Embryonic facial prominence (tissue), 1 donor: ENCODE results near the gene SPHK1.

Experiments
- DNase-seq: peaks from one replicate; pipeline ENCODE4 v3.0.0-alpha.2; 2016; ENCODE audit errors: extremely low spot score

SPHK1 gene

GRCh38 chr17:76407509-76407908 lies 23.1 kb downstream of the SPHK1 start:
- DNase-seq, result no peak

DNA sequence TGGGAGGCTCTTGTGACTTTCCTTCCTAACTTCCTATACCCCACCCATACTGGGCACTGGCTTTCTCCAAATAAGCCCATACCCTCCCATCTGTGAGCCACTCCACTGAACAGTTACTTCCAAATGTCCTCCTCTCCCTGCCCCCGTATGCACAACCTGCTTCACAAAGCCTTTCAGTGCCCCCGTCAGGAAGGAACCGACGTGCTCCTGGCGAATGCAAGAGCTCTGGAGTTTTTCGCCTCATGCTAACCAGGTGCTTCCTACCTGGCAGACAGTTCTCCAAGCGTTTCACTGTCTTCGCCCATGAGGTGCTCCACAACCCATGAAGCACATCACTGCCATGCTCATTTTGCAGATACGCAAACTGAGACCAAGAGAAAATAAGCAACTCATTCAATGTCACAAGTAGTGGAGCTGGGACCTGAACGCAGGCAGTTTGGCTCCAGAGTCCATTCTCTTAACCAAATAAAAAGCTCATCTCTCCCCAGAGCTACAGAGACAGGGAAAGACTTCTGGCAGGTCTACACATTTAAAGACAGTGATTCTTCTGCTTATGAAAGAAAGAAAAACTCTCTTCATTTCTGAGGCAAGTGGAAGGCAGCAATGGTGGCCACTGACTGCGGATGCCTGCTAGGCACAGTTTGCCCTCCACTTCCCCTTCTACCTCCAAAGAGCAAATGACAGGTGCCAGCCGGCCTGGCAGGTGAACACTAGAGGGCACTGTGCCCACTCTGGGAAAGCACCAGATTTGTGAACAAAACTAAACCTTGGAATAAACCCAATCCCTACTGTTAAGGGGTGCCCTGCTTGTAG lies 23.8 kb downstream of the SPHK1 start:
- DNase-seq, result no peak

GRCh38 chr17:76410328-76410965 lies 26.0 kb downstream of the SPHK1 start:
- DNase-seq, result no peak

- DNase-seq, result no peak
These were observed 26.8 kb downstream of the SPHK1 start for GRCh38 chr17:76411247-76411646.

DNA sequence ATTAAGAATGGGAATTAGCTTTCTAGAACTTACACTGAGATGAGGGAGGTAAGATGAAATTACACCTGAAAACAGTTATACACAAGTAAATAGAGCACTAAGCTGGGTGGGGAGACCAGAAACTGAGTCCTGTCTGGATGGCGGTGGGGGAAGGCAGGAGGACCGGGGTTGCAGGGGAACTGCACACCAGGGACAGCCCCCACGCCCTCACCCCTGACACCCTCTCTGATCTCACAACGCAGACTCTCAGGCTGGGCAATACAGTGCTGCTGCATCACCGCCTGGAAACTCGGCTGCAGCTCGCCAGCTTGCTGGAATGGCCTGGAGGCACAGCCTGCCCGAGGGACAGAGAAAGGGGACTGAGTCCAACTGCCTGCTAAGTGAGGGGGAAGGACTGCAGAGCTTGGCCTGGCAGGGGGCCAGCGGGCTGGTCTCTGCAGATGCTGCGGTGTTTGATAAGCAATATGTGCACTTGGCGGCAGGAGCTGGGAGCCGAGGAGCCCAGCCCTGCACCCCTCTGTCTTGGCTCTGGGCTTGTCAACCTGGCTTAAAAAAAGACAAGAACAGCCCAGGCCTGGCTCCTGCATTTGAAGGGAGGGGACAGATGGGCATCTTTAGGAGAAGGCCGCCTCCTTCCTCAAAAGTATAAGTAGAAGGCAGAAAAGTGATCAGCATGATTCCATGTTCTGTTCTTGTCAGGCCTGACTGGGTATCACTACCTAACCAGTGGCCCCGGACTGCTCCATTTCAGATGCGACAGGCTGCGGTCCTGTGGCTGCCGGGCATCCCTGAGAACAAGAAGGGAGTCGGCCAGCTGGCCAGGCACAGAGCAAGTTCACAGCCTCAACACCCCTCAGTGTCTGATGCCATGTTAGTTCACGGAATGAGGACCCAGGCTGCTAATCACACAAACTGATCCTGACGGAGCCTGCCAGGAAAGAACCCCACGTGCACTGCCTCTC lies 30.2 kb downstream of the SPHK1 start:
- no peak for DNase-seq

- DNase-seq, result no peak
These were observed 31.4 kb downstream of the SPHK1 start for GRCh38 chr17:76415786-76416185.

- no peak for DNase-seq
These were observed 32.0 kb downstream of the SPHK1 start for GRCh38 chr17:76416457-76416856.

- DNase-seq, result no peak
These were observed 32.5 kb downstream of the SPHK1 start for GRCh38 chr17:76416899-76417298.

- no peak for DNase-seq
These were observed 33.2 kb downstream of the SPHK1 start for GRCh38 chr17:76417499-76418143.

- no peak for DNase-seq
These were observed 35.3 kb downstream of the SPHK1 start for GRCh38 chr17:76419576-76420260.

- DNase-seq, result no peak
These were observed 36.1 kb downstream of the SPHK1 start for GRCh38 chr17:76420356-76421043.

DNA sequence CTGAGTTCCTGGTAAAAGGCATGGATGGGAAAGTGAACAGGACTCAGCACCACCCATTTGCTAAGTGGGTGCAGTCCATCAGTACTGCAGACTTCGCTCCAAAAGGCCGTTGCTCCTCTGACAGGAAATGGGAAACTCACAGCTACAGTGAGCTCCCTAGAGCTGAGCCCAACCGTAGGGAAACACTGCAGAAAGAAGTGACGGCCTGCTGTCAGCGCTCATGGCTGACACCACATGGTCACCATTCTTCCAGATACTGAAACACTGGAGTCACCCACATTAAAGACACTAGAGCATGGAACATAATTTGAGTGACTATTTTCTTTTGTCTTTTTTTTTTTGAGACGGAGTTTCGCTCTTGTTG lies 36.6 kb downstream of the SPHK1 start:
- no peak for DNase-seq

DNA sequence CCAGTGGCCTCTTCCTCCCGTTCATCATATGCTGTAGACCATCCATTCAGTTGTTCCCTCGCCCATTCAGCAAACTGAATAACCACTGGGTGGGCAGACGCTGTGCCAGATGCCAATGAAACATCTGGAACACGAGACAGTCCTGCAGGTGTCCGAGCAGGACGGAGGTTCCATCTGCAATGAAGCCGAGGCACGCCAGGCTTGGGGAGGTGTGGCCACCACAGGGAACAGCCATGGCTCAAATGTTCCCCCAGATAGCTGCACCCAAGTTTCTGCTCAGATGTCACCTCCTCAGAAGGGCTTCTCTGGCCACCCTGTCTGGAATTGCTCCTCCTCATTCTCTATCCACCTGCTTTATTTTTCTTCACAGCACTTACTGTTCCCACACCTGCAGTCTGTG lies 38.0 kb downstream of the SPHK1 start:
- no peak for DNase-seq

GRCh38 chr17:76422860-76423259 lies 38.5 kb downstream of the SPHK1 start:
- DNase-seq, result no peak

- DNase-seq, result no peak
These were observed 42.4 kb downstream of the SPHK1 start for GRCh38 chr17:76426853-76427252.

GRCh38 chr17:76427501-76428231 lies 43.3 kb downstream of the SPHK1 start:
- no peak for DNase-seq

DNA sequence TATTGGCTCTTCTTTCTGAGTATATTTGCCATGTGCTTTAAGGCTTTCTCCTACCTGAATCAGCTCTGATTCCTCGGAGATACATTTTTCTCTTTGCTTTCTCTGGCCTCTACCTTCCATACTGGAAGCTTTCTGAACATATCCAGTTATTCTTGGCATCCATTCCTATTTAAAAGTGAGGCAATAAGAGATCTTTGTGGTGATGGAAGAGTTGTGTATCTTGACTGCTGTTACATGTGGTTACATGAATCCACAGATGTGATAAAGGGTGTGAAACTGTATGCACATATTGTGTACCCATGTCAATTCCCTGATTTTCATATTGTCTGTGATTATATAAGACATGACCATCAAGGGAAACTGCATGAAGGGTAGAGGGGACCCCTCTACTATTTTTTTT lies 44.1 kb downstream of the SPHK1 start:
- DNase-seq, result no peak

DNA sequence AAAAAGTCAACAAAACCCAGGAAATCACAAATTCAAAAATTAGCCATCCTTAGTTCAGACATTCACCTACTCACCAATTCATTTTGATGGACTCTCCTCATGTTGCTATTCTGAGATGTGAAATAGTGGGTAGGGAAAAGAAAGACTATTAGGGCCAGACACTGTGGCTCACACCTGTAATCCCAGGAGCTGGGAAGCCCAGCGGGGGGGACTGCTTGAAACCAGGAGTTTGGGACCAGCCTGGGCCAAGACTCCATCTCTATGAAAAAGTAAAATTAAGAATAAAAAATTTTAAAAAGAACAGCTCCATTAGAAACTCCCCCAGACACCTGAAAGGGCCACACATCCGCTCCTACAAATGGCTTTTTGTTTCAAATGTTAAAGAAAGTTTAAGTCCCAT lies 47.1 kb downstream of the SPHK1 start:
- no peak for DNase-seq

DNA sequence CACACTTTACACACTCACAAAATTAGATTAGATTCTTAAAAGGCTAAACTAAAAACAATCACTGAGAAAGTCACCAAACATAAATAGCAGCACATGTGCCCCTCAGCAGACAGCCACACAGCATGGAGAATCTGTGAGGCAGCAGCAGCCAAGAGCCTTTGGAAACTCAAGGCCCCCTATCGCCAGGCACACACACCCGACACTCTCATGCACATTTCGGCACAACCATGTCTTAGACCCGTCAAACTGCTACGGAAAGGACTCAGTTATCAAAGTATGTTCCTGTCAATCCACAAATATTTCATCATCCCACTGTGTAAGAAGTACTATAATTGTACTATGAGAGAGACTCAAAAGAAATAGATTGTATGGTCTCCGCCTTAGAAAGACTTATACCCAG lies 47.6 kb downstream of the SPHK1 start:
- DNase-seq, result no peak
